GM19455 (cell line): ENCODE measurements around the gene SLC22A14.
"Not testable (repeated sequence)": the region's sequence is repeated elsewhere in the genome, so short reads cannot be mapped to it uniquely, and the experiment has no call there.

Source experiments
- ATAC-seq: cut with Tn5 transposase; IDR thresholded peaks from one replicate; pipeline ENCODE4 v1.9.1; 2021; ENCODE audit not compliant: unreplicated experiment

SLC22A14 gene

GRCh38 chr3:38268522-38268921, 13.6 kb upstream of the SLC22A14 start:
- ATAC-seq = no peak

- no peak for ATAC-seq
These were observed 11.5 kb upstream of the SLC22A14 start for GRCh38 chr3:38270606-38271005.

- ATAC-seq = no peak
These were observed 10.5 kb upstream of the SLC22A14 start for GRCh38 chr3:38271553-38271952.

- ATAC-seq = no peak
These were observed 7.0 kb upstream of the SLC22A14 start for GRCh38 chr3:38274864-38275649.

GRCh38 chr3:38275658-38276057, 6.4 kb upstream of the SLC22A14 start:
- no peak for ATAC-seq

GRCh38 chr3:38276081-38276916, 5.8 kb upstream of the SLC22A14 start:
- no peak for ATAC-seq

- no peak for ATAC-seq
These were observed 5.0 kb upstream of the SLC22A14 start for GRCh38 chr3:38276917-38277630.

GRCh38 chr3:38278841-38279240, 3.3 kb upstream of the SLC22A14 start:
- no peak for ATAC-seq

GRCh38 chr3:38283810-38284755, 2.0 kb downstream of the SLC22A14 start:
- ATAC-seq = no peak

GRCh38 chr3:38284756-38285150, 2.7 kb downstream of the SLC22A14 start:
- no peak for ATAC-seq

GRCh38 chr3:38289286-38290217, 7.5 kb downstream of the SLC22A14 start:
- not testable (repeated sequence) for ATAC-seq

GRCh38 chr3:38297053-38297452, 15.0 kb downstream of the SLC22A14 start:
- not testable (repeated sequence) for ATAC-seq

GRCh38 chr3:38297537-38297936, 15.4 kb downstream of the SLC22A14 start:
- ATAC-seq = no peak

GRCh38 chr3:38297947-38298711, 16.0 kb downstream of the SLC22A14 start:
- ATAC-seq = no peak

- ATAC-seq = no peak
These were observed 24.8 kb downstream of the SLC22A14 start for GRCh38 chr3:38306941-38307340.

- no peak for ATAC-seq
These were observed 25.5 kb downstream of the SLC22A14 start for GRCh38 chr3:38307599-38307998.

- ATAC-seq = no peak
These were observed 26.4 kb downstream of the SLC22A14 start for GRCh38 chr3:38308456-38308855.

- no peak for ATAC-seq
These were observed 29.4 kb downstream of the SLC22A14 start for GRCh38 chr3:38311476-38311875.

- no peak for ATAC-seq
These were observed 29.8 kb downstream of the SLC22A14 start for GRCh38 chr3:38311941-38312340.
